HepG2 (cell line): ENCODE measurements around the gene BBS9.

Experiments used
- CTCF ChIP-seq: sonication (generic); formaldehyde crosslinking; IDR thresholded peaks from 2 replicates; pipeline ENCODE4 v1.5.0; 2020; ENCODE audit warnings: mild to moderate bottlenecking, missing genetic modification reagents, moderate library complexity
- TF ChIP-seq, protein P1 (sequence below): sonication (generic); formaldehyde crosslinking; IDR thresholded peaks from 2 replicates; pipeline ENCODE4 v1.4.0; 2020; ENCODE audit warnings: missing genetic modification reagents

DNA sequence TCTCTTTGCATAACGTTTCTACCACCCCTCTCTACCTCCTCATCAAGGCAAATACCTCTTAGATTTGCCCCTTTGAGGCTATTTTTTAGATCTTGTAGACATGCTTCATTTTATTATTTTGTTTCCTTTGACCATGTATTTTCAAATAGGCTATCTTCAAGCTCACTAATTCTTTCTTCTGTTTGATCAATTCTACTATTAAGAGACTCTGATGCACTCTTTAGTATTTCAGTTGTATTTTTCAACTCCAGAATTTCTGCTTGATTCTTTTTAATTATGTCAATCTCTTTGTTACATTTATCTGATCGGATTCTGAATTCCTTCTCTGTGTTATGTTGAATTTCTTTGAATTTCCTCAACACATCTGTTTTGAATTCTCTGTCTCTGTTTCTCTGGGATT, 82.8 kb downstream of the BBS9 start:
- TF ChIP-seq, protein P1, sequence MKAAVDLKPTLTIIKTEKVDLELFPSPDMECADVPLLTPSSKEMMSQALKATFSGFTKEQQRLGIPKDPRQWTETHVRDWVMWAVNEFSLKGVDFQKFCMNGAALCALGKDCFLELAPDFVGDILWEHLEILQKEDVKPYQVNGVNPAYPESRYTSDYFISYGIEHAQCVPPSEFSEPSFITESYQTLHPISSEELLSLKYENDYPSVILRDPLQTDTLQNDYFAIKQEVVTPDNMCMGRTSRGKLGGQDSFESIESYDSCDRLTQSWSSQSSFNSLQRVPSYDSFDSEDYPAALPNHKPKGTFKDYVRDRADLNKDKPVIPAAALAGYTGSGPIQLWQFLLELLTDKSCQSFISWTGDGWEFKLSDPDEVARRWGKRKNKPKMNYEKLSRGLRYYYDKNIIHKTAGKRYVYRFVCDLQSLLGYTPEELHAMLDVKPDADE (CRISPR knock-in tag): no peak
- TF ChIP-seq CTCF (CRISPR knock-in tag): no peak
